HL-60 (cell line): Measurements from ENCODE around the gene SERPINA6.

Experiments
- SPI1 ChIP-seq: IDR thresholded peaks from 2 replicates; pipeline ENCODE4 v1.6.1; 2012; ENCODE audit warnings: low read depth, mild to moderate bottlenecking, borderline replicate concordance
- TF ChIP-seq, protein P1 (sequence below): IDR thresholded peaks from one replicate; pipeline ENCODE4 v1.5.1; 2011; ENCODE audit warnings: low read length, control low read depth, inconsistent platforms; ENCODE audit not compliant: insufficient read depth
- TF ChIP-seq, protein P2 (sequence below): IDR thresholded peaks from 2 replicates; pipeline ENCODE4 v1.6.1; 2012; ENCODE audit warnings: low read depth; ENCODE audit not compliant: insufficient replicate concordance

DNA sequence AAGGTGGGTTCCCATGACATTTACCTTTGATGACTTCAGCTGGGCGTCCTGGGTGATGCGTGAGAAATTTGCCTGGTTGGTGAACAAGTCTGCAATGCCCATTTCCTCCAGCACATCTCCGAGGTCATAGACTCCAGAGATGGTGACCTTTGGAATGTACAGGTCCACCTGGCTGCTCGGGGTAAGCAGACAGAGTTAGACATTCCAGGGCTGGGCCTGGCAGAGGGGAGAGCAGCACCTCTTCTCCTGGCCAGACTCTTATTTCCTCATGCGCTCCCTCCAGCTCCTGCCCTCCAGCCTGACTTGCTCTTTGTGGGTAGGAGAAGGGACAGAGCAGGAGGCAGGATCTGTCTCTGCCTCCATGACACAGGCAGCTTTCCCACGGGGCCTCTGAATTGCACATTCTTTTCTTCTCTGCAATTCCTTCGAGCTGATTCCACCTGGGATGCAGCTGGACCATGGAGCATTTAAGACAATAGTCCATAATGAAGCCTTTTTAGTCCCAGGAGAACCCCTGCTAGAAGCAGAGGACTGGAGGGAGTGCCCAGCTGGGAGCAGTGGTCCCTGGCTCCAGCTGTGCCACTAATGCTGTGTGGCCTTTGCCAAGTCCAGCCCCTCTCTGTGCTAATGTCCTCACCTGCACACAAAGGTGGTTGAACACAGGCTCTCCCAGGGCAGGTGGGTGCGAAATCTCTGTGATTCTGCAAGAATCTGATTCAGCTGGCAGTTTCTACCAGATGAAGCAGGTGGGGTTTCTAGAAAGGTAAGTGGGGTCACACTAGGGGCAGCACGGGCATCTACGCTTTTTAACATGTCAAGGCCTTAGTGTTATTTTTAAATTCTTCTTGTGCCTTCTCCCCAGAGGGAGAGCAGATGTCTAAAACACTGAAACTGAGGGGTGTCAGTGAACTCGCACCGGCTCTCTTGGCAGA lies 16.8 kb downstream of the SERPINA6 start:
- TF ChIP-seq, protein P1, sequence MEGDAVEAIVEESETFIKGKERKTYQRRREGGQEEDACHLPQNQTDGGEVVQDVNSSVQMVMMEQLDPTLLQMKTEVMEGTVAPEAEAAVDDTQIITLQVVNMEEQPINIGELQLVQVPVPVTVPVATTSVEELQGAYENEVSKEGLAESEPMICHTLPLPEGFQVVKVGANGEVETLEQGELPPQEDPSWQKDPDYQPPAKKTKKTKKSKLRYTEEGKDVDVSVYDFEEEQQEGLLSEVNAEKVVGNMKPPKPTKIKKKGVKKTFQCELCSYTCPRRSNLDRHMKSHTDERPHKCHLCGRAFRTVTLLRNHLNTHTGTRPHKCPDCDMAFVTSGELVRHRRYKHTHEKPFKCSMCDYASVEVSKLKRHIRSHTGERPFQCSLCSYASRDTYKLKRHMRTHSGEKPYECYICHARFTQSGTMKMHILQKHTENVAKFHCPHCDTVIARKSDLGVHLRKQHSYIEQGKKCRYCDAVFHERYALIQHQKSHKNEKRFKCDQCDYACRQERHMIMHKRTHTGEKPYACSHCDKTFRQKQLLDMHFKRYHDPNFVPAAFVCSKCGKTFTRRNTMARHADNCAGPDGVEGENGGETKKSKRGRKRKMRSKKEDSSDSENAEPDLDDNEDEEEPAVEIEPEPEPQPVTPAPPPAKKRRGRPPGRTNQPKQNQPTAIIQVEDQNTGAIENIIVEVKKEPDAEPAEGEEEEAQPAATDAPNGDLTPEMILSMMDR: no peak
- TF ChIP-seq, protein P2, sequence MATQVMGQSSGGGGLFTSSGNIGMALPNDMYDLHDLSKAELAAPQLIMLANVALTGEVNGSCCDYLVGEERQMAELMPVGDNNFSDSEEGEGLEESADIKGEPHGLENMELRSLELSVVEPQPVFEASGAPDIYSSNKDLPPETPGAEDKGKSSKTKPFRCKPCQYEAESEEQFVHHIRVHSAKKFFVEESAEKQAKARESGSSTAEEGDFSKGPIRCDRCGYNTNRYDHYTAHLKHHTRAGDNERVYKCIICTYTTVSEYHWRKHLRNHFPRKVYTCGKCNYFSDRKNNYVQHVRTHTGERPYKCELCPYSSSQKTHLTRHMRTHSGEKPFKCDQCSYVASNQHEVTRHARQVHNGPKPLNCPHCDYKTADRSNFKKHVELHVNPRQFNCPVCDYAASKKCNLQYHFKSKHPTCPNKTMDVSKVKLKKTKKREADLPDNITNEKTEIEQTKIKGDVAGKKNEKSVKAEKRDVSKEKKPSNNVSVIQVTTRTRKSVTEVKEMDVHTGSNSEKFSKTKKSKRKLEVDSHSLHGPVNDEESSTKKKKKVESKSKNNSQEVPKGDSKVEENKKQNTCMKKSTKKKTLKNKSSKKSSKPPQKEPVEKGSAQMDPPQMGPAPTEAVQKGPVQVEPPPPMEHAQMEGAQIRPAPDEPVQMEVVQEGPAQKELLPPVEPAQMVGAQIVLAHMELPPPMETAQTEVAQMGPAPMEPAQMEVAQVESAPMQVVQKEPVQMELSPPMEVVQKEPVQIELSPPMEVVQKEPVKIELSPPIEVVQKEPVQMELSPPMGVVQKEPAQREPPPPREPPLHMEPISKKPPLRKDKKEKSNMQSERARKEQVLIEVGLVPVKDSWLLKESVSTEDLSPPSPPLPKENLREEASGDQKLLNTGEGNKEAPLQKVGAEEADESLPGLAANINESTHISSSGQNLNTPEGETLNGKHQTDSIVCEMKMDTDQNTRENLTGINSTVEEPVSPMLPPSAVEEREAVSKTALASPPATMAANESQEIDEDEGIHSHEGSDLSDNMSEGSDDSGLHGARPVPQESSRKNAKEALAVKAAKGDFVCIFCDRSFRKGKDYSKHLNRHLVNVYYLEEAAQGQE: no peak
- TF ChIP-seq SPI1: no peak
